NCI-H1417 treated with DMSO at 0.1 percent for 48 hours (cell line): ENCODE measurements around the gene GOLGA8N.

Source experiments
- DNase-seq: peaks from one replicate; lab custom pipeline; 2025; lab: John Stamatoyannopoulos, UW

The GOLGA8N gene

DNA sequence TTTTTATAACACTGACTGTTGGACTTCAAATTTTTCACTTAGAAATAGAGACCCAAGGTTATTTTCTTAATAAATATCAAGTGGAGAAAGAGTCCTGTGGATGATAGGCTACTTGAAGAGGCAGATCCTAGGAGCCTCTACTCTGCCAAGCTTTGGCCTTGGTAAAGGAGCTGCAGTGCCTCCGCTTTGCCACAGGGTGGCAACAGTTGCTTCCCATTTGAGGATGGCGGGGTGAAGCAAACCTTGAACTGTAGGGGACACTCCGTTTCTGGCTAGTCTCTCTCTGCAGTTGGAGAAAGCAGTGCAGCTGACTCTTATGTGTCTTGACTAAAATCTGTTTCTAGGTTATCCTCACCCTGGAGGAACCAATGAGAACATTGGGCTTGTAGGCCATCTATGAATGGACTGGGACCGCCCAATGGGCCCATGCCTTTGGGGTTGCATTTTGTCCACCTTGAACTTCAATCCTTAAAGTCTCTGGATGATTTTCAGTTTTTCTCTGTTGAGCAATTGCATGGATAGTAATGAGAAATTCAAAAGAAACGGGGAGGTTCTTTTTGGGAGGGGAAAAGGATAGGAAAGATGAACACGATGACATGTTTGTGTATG is 58.1 kb downstream of the GOLGA8N start:
- no peak for DNase-seq

DNA sequence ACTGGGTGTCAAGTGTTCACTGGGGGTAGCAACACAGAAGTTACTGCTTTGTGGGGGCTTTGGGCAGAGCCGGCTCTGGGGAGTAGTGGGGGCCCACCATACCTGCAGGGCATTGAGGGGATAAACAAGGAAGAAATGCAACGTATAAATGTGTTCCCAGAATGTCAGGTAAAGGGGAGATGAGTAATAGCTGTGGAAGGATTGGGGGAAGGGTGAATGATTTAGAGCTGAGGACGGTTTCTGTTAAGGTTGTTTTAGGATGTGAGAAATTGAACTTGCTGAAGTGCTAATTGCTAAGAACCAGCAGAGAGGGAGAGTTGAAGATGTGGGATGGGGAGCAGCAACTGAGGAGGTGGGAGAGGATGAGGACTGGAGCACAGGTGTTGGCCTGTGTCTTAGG is 58.9 kb downstream of the GOLGA8N start:
- DNase-seq: no peak

DNA sequence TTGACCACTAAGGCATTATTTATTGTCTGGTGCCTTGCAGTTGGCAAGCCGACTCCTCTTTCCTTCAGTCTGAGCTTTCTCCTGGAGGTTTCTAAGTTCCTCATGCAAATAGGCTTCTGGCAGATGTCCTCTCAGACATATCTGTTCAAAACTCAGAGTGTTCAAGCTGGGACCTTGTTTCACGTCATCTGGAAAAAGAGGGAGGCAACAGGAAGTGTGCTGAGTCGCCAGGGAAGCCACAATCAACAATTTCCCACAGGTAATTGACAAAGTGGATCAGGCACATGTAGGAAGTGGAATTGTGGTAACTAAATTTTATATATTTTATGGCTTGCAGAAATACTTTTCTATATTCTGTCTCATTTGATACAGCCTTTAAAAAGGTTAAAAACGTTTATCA is 62.8 kb downstream of the GOLGA8N start:
- DNase-seq: no peak

DNA sequence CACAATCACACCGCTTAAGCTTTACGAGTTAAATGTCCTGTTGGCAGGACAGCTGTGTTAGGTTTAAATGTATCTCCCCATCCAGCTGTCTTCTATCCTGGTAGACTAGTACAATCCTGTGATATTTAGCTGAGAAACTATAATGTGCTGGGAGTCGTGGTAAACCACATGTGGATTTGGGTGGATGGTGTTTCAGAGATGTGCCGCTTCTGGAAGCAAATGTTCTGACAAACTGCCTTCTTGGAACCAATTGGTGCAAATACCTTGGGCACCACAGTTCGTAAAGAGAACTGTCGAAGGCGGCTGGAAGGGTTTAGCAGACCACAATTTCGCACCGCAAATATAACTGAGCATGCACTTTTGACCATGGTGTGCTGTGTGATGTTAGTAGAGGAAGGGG is 63.2 kb downstream of the GOLGA8N start:
- no peak for DNase-seq
